ENCODE results near the gene TBATA.

- TF ChIP-seq POLR2A (IDR thresholded peaks at IDR 0.05) (no peak), CTCF (IDR thresholded peaks at IDR 0.05) (no peak), POLR2AphosphoS5 (IDR thresholded peaks at IDR 0.05) (no peak), EP300 (IDR thresholded peaks at IDR 0.05) (no peak)
Measured at GRCh38 chr10:70756700-70757360, 28.3 kb downstream of the TBATA start.
